Gastrocnemius medialis (tissue), 4 donors: ENCODE measurements around the gene KRTAP6-1. TPM values are rescaled to one million over a fixed set of nuclear protein-coding genes. Genes with fewer than 3 reads are reported as not detected.

Experiments used
- ATAC-seq, 2 donors: fragments of 150-250 bp; one replicate each; pipeline ENCODE4 v1.9.1; 2016
- DNase-seq, 2 donors: peaks; one replicate each; pipeline ENCODE4 v3.0.0-alpha.2; 2019
- H3K27ac ChIP-seq, 4 donors: fragments of 200-600 bp; sonication (generic); 1 replicate in 1 of 4; 2 replicates in 3 of 4; pipeline ENCODE4 v1.5.1; 2016 to 2018; ENCODE audit warnings: mild to moderate bottlenecking in 2 of 4, moderate library complexity in 1 of 4
- H3K27me3 ChIP-seq, 3 donors: fragments of 200-600 bp; sonication (generic) in 2 of 3; 1 replicate in 1 of 3; 2 replicates in 2 of 3; pipeline versions ENCODE4 v1.5.1 to v1.6.0; 2016 to 2019; ENCODE audit warnings: mild to moderate bottlenecking in 1 of 3, moderate library complexity in 1 of 3
- H3K36me3 ChIP-seq, 2 donors: fragments of 200-600 bp; sonication (generic) in 1 of 2; one replicate each; pipeline ENCODE4 v1.5.1; 2017 to 2018
- H3K4me1 ChIP-seq, 2 donors: fragments of 200-600 bp; sonication (generic) in 1 of 2; one replicate each; pipeline ENCODE4 v1.5.1; 2016 to 2017; ENCODE audit warnings: mild to moderate bottlenecking in 2 of 2
- H3K4me3 ChIP-seq, 4 donors: fragments of 200-600 bp; sonication (generic) in 3 of 4; 1 replicate in 1 of 4; 2 replicates in 3 of 4; pipeline ENCODE4 v1.5.1; 2016 to 2019; ENCODE audit warnings: mild to moderate bottlenecking in 2 of 4
- H3K9me3 ChIP-seq, 3 donors: fragments of 200-600 bp; sonication (generic) in 2 of 3; 1 replicate in 1 of 3; 2 replicates in 2 of 3; pipeline ENCODE4 v1.5.1; 2016 to 2019
- POLR2A ChIP-seq, 2 donors: fragments of 450-650 bp; IDR thresholded peaks; one replicate each; pipeline ENCODE4 v1.6.1; 2017; ENCODE audit warnings: antibody characterized with exemption in 2 of 2, mild to moderate bottlenecking in 2 of 2, moderate library complexity in 2 of 2
- in situ Hi-C, 4 donors: fragments of 200-750 bp; cut with MboI; loops; one replicate each; pipeline versions ENCODE4 v1.15.0 to v1.8.0; 2017; ENCODE audit warnings: low sequenced_read_pairs in 4 of 4
- intact Hi-C: fragments of 100-400 bp; cut with DNase I; formaldehyde crosslinking; loops from one replicate; pipeline ENCODE4 v1.15.1; 2023; ENCODE audit warnings: low total_unique reads
- total RNA-seq, 4 donors: library from RNA; depleted of rRNA; stranded (reverse); fragments of >200 nt; gene quantifications; one replicate each; pipeline versions ENCODE4 v1.1.0 to v1.2.3, GENCODE V29; 2016
- TF ChIP-seq, protein P1 (sequence below), 5 experiments: fragments of 450-650 bp in 3 of 5; fragments of 200-600 bp in 2 of 5; sonication (generic) in 2 of 5; IDR thresholded peaks in 4 of 5; conservative IDR thresholded peaks in 1 of 5; 1 replicate in 4 of 5; 2 replicates in 1 of 5; pipeline ENCODE4 v1.5.1; 2016 to 2019; ENCODE audit warnings: antibody characterized with exemption in 5 of 5, mild to moderate bottlenecking in 3 of 5, moderate library complexity in 3 of 5

KRTAP6-1 gene
- total RNA-seq, 4 donors from 2014 or later: not detected

DNA sequence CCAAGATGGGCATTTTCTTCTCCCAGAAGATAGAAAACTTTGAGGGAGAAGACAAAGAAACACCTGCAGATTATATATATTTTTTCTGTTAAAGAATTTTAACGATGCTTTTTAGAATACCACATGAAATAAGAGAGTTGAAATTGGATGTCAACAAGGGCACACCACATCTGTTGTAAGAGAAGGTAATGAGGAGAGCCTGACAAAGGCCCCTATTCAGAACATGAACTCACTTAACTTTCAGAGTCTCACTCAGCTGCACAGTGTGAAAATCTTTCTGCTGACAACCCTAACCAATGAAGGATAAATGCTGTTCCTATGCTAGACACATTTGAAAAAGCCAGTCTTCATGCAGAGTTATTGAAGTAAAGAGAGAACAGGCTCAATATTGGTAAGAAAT lies 30.9 kb downstream of the KRTAP6-1 start:
- no peaks in the 10 kb centered on the region for H3K36me3 ChIP-seq
- DNase-seq (no peak), ATAC-seq (no peak)
- no peaks in the 10 kb centered on the region for H3K9me3 ChIP-seq
- intact Hi-C loops (no loop called here), in situ Hi-C loops (no loop called here)
- no peak for TF ChIP-seq POLR2A (IDR thresholded peaks at IDR 0.05)
- TF ChIP-seq, protein P1, sequence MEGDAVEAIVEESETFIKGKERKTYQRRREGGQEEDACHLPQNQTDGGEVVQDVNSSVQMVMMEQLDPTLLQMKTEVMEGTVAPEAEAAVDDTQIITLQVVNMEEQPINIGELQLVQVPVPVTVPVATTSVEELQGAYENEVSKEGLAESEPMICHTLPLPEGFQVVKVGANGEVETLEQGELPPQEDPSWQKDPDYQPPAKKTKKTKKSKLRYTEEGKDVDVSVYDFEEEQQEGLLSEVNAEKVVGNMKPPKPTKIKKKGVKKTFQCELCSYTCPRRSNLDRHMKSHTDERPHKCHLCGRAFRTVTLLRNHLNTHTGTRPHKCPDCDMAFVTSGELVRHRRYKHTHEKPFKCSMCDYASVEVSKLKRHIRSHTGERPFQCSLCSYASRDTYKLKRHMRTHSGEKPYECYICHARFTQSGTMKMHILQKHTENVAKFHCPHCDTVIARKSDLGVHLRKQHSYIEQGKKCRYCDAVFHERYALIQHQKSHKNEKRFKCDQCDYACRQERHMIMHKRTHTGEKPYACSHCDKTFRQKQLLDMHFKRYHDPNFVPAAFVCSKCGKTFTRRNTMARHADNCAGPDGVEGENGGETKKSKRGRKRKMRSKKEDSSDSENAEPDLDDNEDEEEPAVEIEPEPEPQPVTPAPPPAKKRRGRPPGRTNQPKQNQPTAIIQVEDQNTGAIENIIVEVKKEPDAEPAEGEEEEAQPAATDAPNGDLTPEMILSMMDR (IDR thresholded peaks at IDR 0.05 in 4 of 5, conservative IDR thresholded peaks at IDR 0.05 in 1 of 5): no peak
- H3K4me3 ChIP-seq: no peak overlapping the region
- no peak overlapping the region for H3K27ac ChIP-seq
- no peaks in the 10 kb centered on the region for H3K27me3 ChIP-seq
- no peaks in the 10 kb centered on the region for H3K4me1 ChIP-seq

DNA sequence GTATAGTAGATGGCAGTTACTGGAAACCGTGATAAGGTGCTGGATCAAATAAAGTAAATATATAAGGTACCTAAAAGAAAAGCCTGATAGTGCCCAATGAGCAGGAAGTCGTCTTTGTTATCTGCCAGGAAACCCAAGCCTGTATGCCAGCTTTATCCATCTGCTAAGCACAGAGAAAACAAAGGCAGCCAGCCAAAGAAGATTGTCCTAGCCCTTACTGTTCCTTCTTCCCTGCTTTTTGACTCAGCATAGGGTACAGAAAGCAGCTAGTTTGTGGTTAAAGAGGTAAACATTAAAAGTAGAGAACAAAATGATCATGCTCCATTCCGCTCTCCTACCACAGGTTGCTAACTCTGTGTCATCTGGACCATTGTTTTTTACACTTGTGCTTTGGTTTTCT lies 33.6 kb downstream of the KRTAP6-1 start:
- TF ChIP-seq, protein P1 (IDR thresholded peaks at IDR 0.05 in 4 of 5, conservative IDR thresholded peaks at IDR 0.05 in 1 of 5): no peak
- TF ChIP-seq POLR2A (IDR thresholded peaks at IDR 0.05): no peak
- ATAC-seq: no peak
- H3K27me3 ChIP-seq: no peaks in the 10 kb centered on the region
- no peaks in the 10 kb centered on the region for H3K36me3 ChIP-seq
- H3K27ac ChIP-seq: no peak overlapping the region
- no peaks in the 10 kb centered on the region for H3K4me1 ChIP-seq
- H3K4me3 ChIP-seq: no peak overlapping the region
- intact Hi-C loops (no loop called here), in situ Hi-C loops (no loop called here)
- H3K9me3 ChIP-seq: no peaks in the 10 kb centered on the region
- no peak for DNase-seq

DNA sequence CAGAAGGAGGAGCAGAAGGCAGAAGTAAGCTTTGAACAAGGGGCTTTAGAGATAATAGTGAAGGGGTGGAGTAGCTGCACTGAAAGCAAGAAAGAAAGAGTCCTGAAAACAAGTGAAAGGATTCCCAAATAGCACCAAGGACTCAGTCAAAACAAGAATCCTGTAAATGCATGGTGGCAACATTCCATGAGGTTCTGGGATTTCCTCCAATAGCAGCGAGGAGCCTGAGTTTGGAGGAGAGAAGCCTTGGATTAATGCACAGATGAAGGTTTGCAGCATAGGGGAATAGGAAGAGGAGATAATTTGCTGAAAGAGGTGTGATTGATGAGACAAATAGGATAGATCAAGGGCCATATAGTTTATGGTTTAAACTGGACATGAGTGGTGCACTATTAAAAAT lies 34.4 kb downstream of the KRTAP6-1 start:
- intact Hi-C loops: no loop called here
- TF ChIP-seq POLR2A (IDR thresholded peaks at IDR 0.05): no peak
- TF ChIP-seq, protein P1 (IDR thresholded peaks at IDR 0.05 in 4 of 5, conservative IDR thresholded peaks at IDR 0.05 in 1 of 5): no peak

DNA sequence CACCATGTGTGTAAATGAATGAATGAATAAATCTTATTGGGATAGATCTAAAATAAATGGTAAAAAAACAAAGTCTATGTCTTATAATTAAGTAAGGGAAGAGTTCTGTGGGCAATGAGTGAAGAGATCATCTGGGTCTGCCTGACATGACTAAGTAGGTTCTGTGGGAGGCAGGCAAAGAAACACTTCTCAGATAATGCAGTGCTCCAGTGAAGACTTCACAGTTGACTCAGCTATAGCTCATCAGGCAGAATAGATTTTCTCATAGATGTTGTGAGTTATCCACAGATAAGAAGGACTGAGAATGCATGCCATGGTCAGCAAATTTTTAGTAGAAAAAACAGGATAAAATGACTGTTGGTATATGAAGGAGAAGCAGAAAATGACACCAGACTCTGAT lies 36.0 kb downstream of the KRTAP6-1 start:
- H3K36me3 ChIP-seq: no peaks in the 10 kb centered on the region
- intact Hi-C loops (no loop called here), in situ Hi-C loops (no loop called here)
- DNase-seq (no peak), ATAC-seq (no peak)
- H3K27me3 ChIP-seq: no peaks in the 10 kb centered on the region
- H3K27ac ChIP-seq: no peak overlapping the region
- H3K4me1 ChIP-seq: no peaks in the 10 kb centered on the region
- H3K4me3 ChIP-seq: no peak overlapping the region
- no peak for TF ChIP-seq POLR2A (IDR thresholded peaks at IDR 0.05)
- TF ChIP-seq, protein P1 (IDR thresholded peaks at IDR 0.05 in 4 of 5, conservative IDR thresholded peaks at IDR 0.05 in 1 of 5): no peak
- H3K9me3 ChIP-seq: no peaks in the 10 kb centered on the region

More for the DNA sequence above, 34.4 kb downstream of the KRTAP6-1 start:
- H3K4me1 ChIP-seq: no peaks in the 10 kb centered on the region
- H3K36me3 ChIP-seq: no peaks in the 10 kb centered on the region
- no peak overlapping the region for H3K4me3 ChIP-seq
- in situ Hi-C loops: no loop called here
- no peak overlapping the region for H3K27ac ChIP-seq
- no peak for DNase-seq
- H3K9me3 ChIP-seq: no peaks in the 10 kb centered on the region
- ATAC-seq: no peak
- H3K27me3 ChIP-seq: no peaks in the 10 kb centered on the region

DNA sequence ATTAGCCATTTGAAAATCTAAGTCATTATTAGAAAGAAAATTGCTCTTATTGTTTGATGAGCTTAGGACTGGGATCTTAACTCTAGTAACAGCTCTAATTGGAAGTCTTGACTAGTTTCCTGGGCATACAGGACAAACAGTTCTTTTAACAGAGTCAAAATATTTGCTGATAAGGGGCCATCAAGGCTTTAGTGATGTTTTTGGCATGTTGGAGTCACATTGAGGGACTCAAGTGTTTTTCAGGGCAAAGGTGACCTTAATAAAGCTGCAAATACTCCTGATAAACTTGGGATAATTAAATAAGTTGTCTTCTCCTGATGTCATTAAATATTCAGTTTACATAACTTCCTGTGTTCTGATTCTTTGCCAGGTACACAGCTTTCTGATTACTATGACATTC lies 46.1 kb downstream of the KRTAP6-1 start:
- ATAC-seq (no peak), DNase-seq (no peak)
- H3K36me3 ChIP-seq: no peaks in the 10 kb centered on the region
- in situ Hi-C loops: no loop called here
- intact Hi-C loops: no loop called here
- no peaks in the 10 kb centered on the region for H3K4me1 ChIP-seq
- H3K27ac ChIP-seq: no peak overlapping the region
- H3K4me3 ChIP-seq: no peak overlapping the region
- H3K27me3 ChIP-seq: no peaks in the 10 kb centered on the region
- H3K9me3 ChIP-seq: no peaks in the 10 kb centered on the region
- no peak for TF ChIP-seq POLR2A (IDR thresholded peaks at IDR 0.05)
- TF ChIP-seq, protein P1 (IDR thresholded peaks at IDR 0.05 in 4 of 5, conservative IDR thresholded peaks at IDR 0.05 in 1 of 5): no peak
